K562 (cell line): ENCODE measurements around the gene ROBO2. TPM values are rescaled to one million over a fixed set of nuclear protein-coding genes. Genes with fewer than 3 reads are reported as not detected.
A peak's percentile ranks its signal among the peaks of the same experiment; 100 is the strongest.

Experiments
- ATAC-seq: fragments of 200-7000 bp; cut with Tn5 transposase; 3 replicates; pipeline ENCODE4 v1.9.1; 2020; ENCODE audit warnings: moderate library complexity
- BruUV-seq: library from RNA; stranded (reverse); fragments of 400-500 nt; replicated peaks from 2 replicates; lab custom pipeline; 2021; lab: Mats Ljungman, UMichigan
- CTCF ChIA-PET: fragments of 300-600 bp; formaldehyde crosslinking; extraction: SDS; loops from one replicate; lab custom pipeline; 2021; ENCODE audit warnings: low intra/inter-chr PET ratio; lab: Yijun Ruan, JAX
- POLR2A ChIA-PET: fragments of 300-600, 350-650 bp; sonication (Branson Sonifier 250); formaldehyde crosslinking; extraction: SDS; loops from one replicate; lab custom pipeline; 2021; ENCODE audit warnings: antibody characterized with exemption, inconsistent platforms; lab: Yijun Ruan, JAX
- DNase-seq, 4 experiments: peaks; one replicate each; pipeline versions ENCODE4 v3.0.0 to v3.0.0-alpha.2; 2011 to 2018; ENCODE audit warnings: low spot score in 3 of 4, mixed read lengths in 3 of 4; ENCODE audit errors: extremely low read depth in 1 of 4
- FAIRE-seq: peaks from 2 replicates; lab custom pipeline; 2011; peaks lifted over from hg19 to GRCh38; lab: Jason Lieb, UNC
- H2AFZ ChIP-seq: 2 replicates; pipeline ENCODE4 v1.6.0; 2011; ENCODE audit warnings: low read depth, low read length, control low read depth, inconsistent platforms
- H3K27ac ChIP-seq: fragments of 200-600 bp; 3 replicates; pipeline ENCODE4 v1.8.0; 2011; ENCODE audit warnings: low read depth, mild to moderate bottlenecking, control low read depth, inconsistent platforms, low read length, moderate library complexity, mixed read lengths; ENCODE audit errors: extremely low read depth
- H3K27me3 ChIP-seq, 2 experiments: fragments of 300-600 bp in 1 of 2; 2 replicates in 1 of 2; 3 replicates in 1 of 2; pipeline versions ENCODE4 v1.6.0 to v1.8.0; 2011; ENCODE audit warnings: inconsistent platforms in 2 of 2, low read length in 2 of 2, mild to moderate bottlenecking in 1 of 2, mixed read lengths in 1 of 2, moderate library complexity in 1 of 2; ENCODE audit not compliant: control insufficient read depth in 2 of 2, insufficient read depth in 2 of 2
- H3K36me3 ChIP-seq: fragments of 300-600 bp; 3 replicates; pipeline ENCODE4 v1.8.0; 2011; ENCODE audit warnings: mild to moderate bottlenecking, low read length, inconsistent platforms; ENCODE audit not compliant: control insufficient read depth, insufficient read depth
- H3K4me1 ChIP-seq, 2 experiments: fragments of 200-600 bp in 1 of 2; replicated peaks in 1 of 2; 2 replicates in 1 of 2; 3 replicates in 1 of 2; pipeline versions ENCODE4 v1.5.1 to v1.8.0; 2011; ENCODE audit warnings: inconsistent platforms in 2 of 2, low read length in 2 of 2, mild to moderate bottlenecking in 1 of 2, mixed read lengths in 1 of 2, moderate library complexity in 1 of 2; ENCODE audit not compliant: control insufficient read depth in 2 of 2, insufficient read depth in 2 of 2
- H3K4me2 ChIP-seq: 2 replicates; pipeline ENCODE4 v1.6.1; 2011; ENCODE audit warnings: low read length, control low read depth, inconsistent platforms, mixed read lengths; ENCODE audit not compliant: insufficient read depth
- H3K4me3 ChIP-seq: fragments of 200-600 bp; sonication (generic), shearing (Covaris generic); 2 replicates; pipeline ENCODE4 v1.5.1; 2016; ENCODE audit warnings: control low read depth, inconsistent platforms
- H3K79me2 ChIP-seq: fragments of 200-600 bp; 3 replicates; pipeline ENCODE4 v1.8.0; 2011; ENCODE audit warnings: low read length, inconsistent platforms; ENCODE audit not compliant: control insufficient read depth, insufficient read depth
- H3K9ac ChIP-seq, 2 experiments: 2 replicates each; pipeline versions ENCODE4 v1.6.0 to v1.6.1; 2011; ENCODE audit warnings: low read depth in 2 of 2, low read length in 2 of 2, control low read depth in 1 of 2, inconsistent platforms in 1 of 2, mild to moderate bottlenecking in 1 of 2, mixed read lengths in 1 of 2; ENCODE audit not compliant: insufficient read depth in 1 of 2
- H3K9me1 ChIP-seq: one replicate; pipeline ENCODE4 v1.6.0; 2011; ENCODE audit warnings: inconsistent platforms, mild to moderate bottlenecking, low read length, moderate library complexity; ENCODE audit not compliant: control insufficient read depth, insufficient read depth
- H3K9me3 ChIP-seq: replicated peaks from 2 replicates; pipeline ENCODE4 v1.5.1; 2011; ENCODE audit warnings: low read depth, low read length, inconsistent platforms; ENCODE audit not compliant: control insufficient read depth, insufficient read depth
- H4K20me1 ChIP-seq: replicated peaks from 2 replicates; pipeline ENCODE4 v1.6.1; 2011; ENCODE audit warnings: low read length, inconsistent platforms, mixed read lengths; ENCODE audit not compliant: control insufficient read depth, insufficient read depth
- C11orf30 ChIP-seq: fragments of 450-650 bp; IDR thresholded peaks from 2 replicates; pipeline ENCODE4 v1.6.1; 2016; ENCODE audit warnings: low read depth, mild to moderate bottlenecking
- CBFA2T3 ChIP-seq: fragments of 450-650 bp; IDR thresholded peaks from 2 replicates; pipeline ENCODE4 v1.6.1; 2017
- CBX1 ChIP-seq: sonication (generic); IDR thresholded peaks from 2 replicates; pipeline ENCODE4 v1.6.1; 2016; ENCODE audit warnings: antibody characterized with exemption, low read depth, mild to moderate bottlenecking
- EGR1 ChIP-seq: fragments of 450-650 bp; conservative IDR thresholded peaks from 2 replicates; pipeline ENCODE4 v1.6.1; 2017; ENCODE audit warnings: mild to moderate bottlenecking
- HDAC2 ChIP-seq: fragments of 450-650 bp; IDR thresholded peaks from 2 replicates; pipeline ENCODE4 v1.6.1; 2016; ENCODE audit warnings: mild to moderate bottlenecking
- MAFF ChIP-seq: IDR thresholded peaks from 2 replicates; pipeline ENCODE4 v1.6.1; 2012; ENCODE audit warnings: low read length, improper control_type of control experiment
- MAFG ChIP-seq: fragments of 450-650 bp; conservative IDR thresholded peaks from 2 replicates; pipeline ENCODE4 v1.6.1; 2016; ENCODE audit warnings: missing genetic modification characterization, missing compliant biosample characterization
- MAFK ChIP-seq: IDR thresholded peaks from 2 replicates; pipeline ENCODE4 v1.6.1; 2011; ENCODE audit warnings: low read length, improper control_type of control experiment
- MEF2D ChIP-seq: conservative IDR thresholded peaks from 2 replicates; pipeline ENCODE4 v1.6.1; 2016; ENCODE audit warnings: low read depth, missing genetic modification characterization, missing compliant biosample characterization
- SPI1 ChIP-seq: IDR thresholded peaks from 2 replicates; pipeline ENCODE4 v1.6.1; 2011; ENCODE audit warnings: low read depth, low read length, control low read depth, borderline replicate concordance
- TGIF2 ChIP-seq: sonication (generic); formaldehyde crosslinking; IDR thresholded peaks from 2 replicates; pipeline ENCODE4 v1.8.1; 2022; ENCODE audit warnings: mild to moderate bottlenecking, missing genetic modification reagents, moderate library complexity
- UBTF ChIP-seq, 2 experiments: IDR thresholded peaks; 2 replicates each; pipeline ENCODE4 v1.6.1; 2012; ENCODE audit warnings: improper control_type of control experiment in 2 of 2, low read depth in 2 of 2, low read length in 2 of 2, borderline replicate concordance in 1 of 2
- ZNF316 ChIP-seq: fragments of 450-650 bp; IDR thresholded peaks from 2 replicates; pipeline ENCODE4 v1.6.1; 2016
- WGBS: fragments of 100-300 bp; shearing (Covaris generic); methylation state at CpG from one replicate; pipeline ENCODE4 v1.1.6; 2016; ENCODE audit warnings: low coverage, mixed read lengths; ENCODE audit not compliant: insufficient coverage; ENCODE audit errors: missing lambda C conversion rate; 5-methylcytosine and 5-hydroxymethylcytosine counted together
- in situ Hi-C: fragments of 300-500 bp; cut with MboI; formaldehyde crosslinking; loops from 4 replicates; pipeline ENCODE4 v1.15.0; 2018; ENCODE audit warnings: inconsistent platforms, mixed read lengths
- intact Hi-C: fragments of 100-400 bp; cut with micrococcal nuclease; formaldehyde crosslinking; loops from 2 replicates; pipeline ENCODE4 v1.14.2; 2022
- polyA plus RNA-seq, 8 experiments: library from polyadenylated mRNA; depleted of rRNA in 4 of 8; stranded (reverse) in 5 of 8; unstranded in 3 of 8; fragments of >200 nt; fragmentation: Nextera tagmentation in 2 of 8; fragmentation: Illumina TruSeq in 1 of 8; extraction: Ambion mirVana in 2 of 8; extraction: Trizol in 1 of 8; gene quantifications; 2 replicates each; pipeline versions ENCODE4 v1.2.1 to v1.2.3, GENCODE V29; 2011 to 2014; ENCODE audit warnings: inconsistent platforms in 1 of 8, missing spikeins in 1 of 8
- total RNA-seq, 7 experiments: library from RNA; depleted of rRNA in 6 of 7; stranded (reverse); fragments of >200 nt in 6 of 7; fragmentation: Illumina TruSeq in 2 of 7; extraction: Trizol in 2 of 7; gene quantifications; 2 replicates each; pipeline versions ENCODE4 v1.2.1 to v1.2.3, GENCODE V29; 2011 to 2021; ENCODE audit warnings: low replicate concordance in 1 of 7

Gene ROBO2
- total and polyA plus RNA-seq, 9 of the 15 experiments (the other 6 are each of a cell fraction or from before 2014, with no cell fraction given) = 0.84 to 3.0 (median 1.7) TPM

- no peak for TF ChIP-seq TGIF2 (CRISPR knock-in tag)
- TF ChIP-seq MEF2D = no peak
- no peak for TF ChIP-seq UBTF (IDR thresholded peaks at IDR 0.05; ENCODE audit: borderline replicate concordance in 1 of 2, low read depth in 2 of 2, low read length in 2 of 2)
- TF ChIP-seq SPI1 = no peak
- no peak for TF ChIP-seq HDAC2
Observed at GRCh38 chr3:77158730-77159581, 119.1 kb downstream of the ROBO2 start (continued).

- H3K9me1 ChIP-seq = no peaks in the 10 kb centered on the region
- peak overlapping the region; percentile 32; the same call in 1 of the 2 replicates for H2AFZ ChIP-seq
- H3K4me1 ChIP-seq = peaks cover 0 to 3% of the 10 kb centered on the region in 2 experiments; a peak in 1 of 5 replicates
- H3K27me3 ChIP-seq = no peaks in the 10 kb centered on the region
- H3K4me2 ChIP-seq = no peak overlapping the region
- BruUV-seq = no TSS peak
- H4K20me1 ChIP-seq = no peaks in the 10 kb centered on the region
- POLR2A ChIA-PET = no interaction called here
- no peaks in the 10 kb centered on the region for H3K36me3 ChIP-seq
- intact Hi-C loops (no loop called here), in situ Hi-C loops (no loop called here)
- CTCF ChIA-PET = no interaction called here
- no peak overlapping the region for H3K4me3 ChIP-seq
- DNase-seq (no peak), FAIRE-seq (no peak), ATAC-seq (no peak)
- WGBS = 44% methylated on average over 2 of the region's 2 CpGs
- H3K27ac ChIP-seq = no peak overlapping the region
- H3K9ac ChIP-seq = no peak overlapping the region
- TF ChIP-seq ZNF316 = peak; percentile 82
- TF ChIP-seq MAFK = peak; percentile 83
- TF ChIP-seq MAFG (tag) = peak; percentile 53; the same call in 1 of the 2 replicates
- TF ChIP-seq EGR1 = no peak
- TF ChIP-seq C11orf30 = peak; percentile 78
- TF ChIP-seq MAFF = peak; percentile 79
- no peak for TF ChIP-seq CBX1
- 0 out of 2 replicates have a peak, but pooled peaks have one; percentile 6 for TF ChIP-seq CBFA2T3
- no peaks in the 10 kb centered on the region for H3K79me2 ChIP-seq
- no peaks in the 10 kb centered on the region for H3K9me3 ChIP-seq
Observed at GRCh38 chr3:77160931-77161497, 121.1 kb downstream of the ROBO2 start.
